Astrocyte (in vitro differentiated cells and primary cell): ENCODE data around the gene OTUB2. TPM values are rescaled to one million over a fixed set of nuclear protein-coding genes. Genes with fewer than 3 reads are reported as not detected.
A peak's percentile ranks its signal among the peaks of the same experiment; 100 is the strongest.

Experiments used
- DNase-seq: peaks from one replicate; pipeline ENCODE4 v3.0.0-alpha.2; 2010; ENCODE audit warnings: low read depth
- FAIRE-seq: peaks from 2 replicates; lab custom pipeline; 2011; peaks lifted over from hg19 to GRCh38; lab: Jason Lieb, UNC
- H2AFZ ChIP-seq: 2 replicates; pipeline ENCODE4 v1.6.0; 2012; ENCODE audit warnings: low read depth, low read length, inconsistent platforms
- H3K27ac ChIP-seq: 2 replicates; pipeline ENCODE4 v1.5.1; 2011; ENCODE audit warnings: low read depth, low read length, inconsistent platforms
- H3K27me3 ChIP-seq: 2 replicates; pipeline ENCODE4 v1.6.0; 2011; ENCODE audit warnings: low read length, inconsistent platforms; ENCODE audit not compliant: insufficient read depth
- H3K36me3 ChIP-seq: 2 replicates; pipeline ENCODE4 v1.5.1; 2011; ENCODE audit warnings: low read length, inconsistent platforms; ENCODE audit not compliant: insufficient read depth
- H3K4me1 ChIP-seq: 2 replicates; pipeline ENCODE4 v1.5.1; 2011; ENCODE audit warnings: low read length, inconsistent platforms; ENCODE audit not compliant: insufficient read depth
- H3K4me2 ChIP-seq: 2 replicates; pipeline ENCODE4 v1.6.0; 2012; ENCODE audit warnings: low read length, inconsistent platforms
- H3K4me3 ChIP-seq: 2 replicates; pipeline ENCODE4 v1.5.1; 2011; ENCODE audit warnings: low read depth, mild to moderate bottlenecking, low read length, inconsistent platforms; ENCODE audit not compliant: insufficient read depth
- H3K79me2 ChIP-seq: 2 replicates; pipeline ENCODE4 v1.6.0; 2012; ENCODE audit warnings: mild to moderate bottlenecking, low read length, inconsistent platforms; ENCODE audit not compliant: insufficient read depth
- H3K9ac ChIP-seq: 2 replicates; pipeline ENCODE4 v1.6.0; 2012; ENCODE audit warnings: mild to moderate bottlenecking, low read length, inconsistent platforms
- H3K9me3 ChIP-seq: 2 replicates; pipeline ENCODE4 v1.5.1; 2012; ENCODE audit warnings: low read depth, mild to moderate bottlenecking, low read length, inconsistent platforms; ENCODE audit not compliant: insufficient read depth
- H4K20me1 ChIP-seq: 2 replicates; pipeline ENCODE4 v1.6.0; 2012; ENCODE audit warnings: low read length, inconsistent platforms; ENCODE audit not compliant: insufficient read depth
- H3K27ac Mint-ChIP-seq: one replicate; pipeline ENCODE4 v1.8.0; 2021; ENCODE audit warnings: mild to moderate bottlenecking, mixed read lengths; ENCODE audit not compliant: unreplicated experiment
- H3K27me3 Mint-ChIP-seq: one replicate; pipeline ENCODE4 v1.8.0; 2021; ENCODE audit warnings: low read depth, mixed read lengths; ENCODE audit not compliant: unreplicated experiment
- H3K36me3 Mint-ChIP-seq: one replicate; pipeline ENCODE4 v1.8.0; 2021; ENCODE audit warnings: low read depth, mixed read lengths; ENCODE audit not compliant: unreplicated experiment
- H3K4me1 Mint-ChIP-seq: one replicate; pipeline ENCODE4 v1.8.0; 2021; ENCODE audit warnings: low read depth, mixed read lengths; ENCODE audit not compliant: unreplicated experiment
- H3K4me3 Mint-ChIP-seq: one replicate; pipeline ENCODE4 v1.8.0; 2021; ENCODE audit warnings: mild to moderate bottlenecking, moderate library complexity, mixed read lengths; ENCODE audit not compliant: unreplicated experiment
- H3K9me3 Mint-ChIP-seq: one replicate; pipeline ENCODE4 v1.8.0; 2021; ENCODE audit warnings: mild to moderate bottlenecking, mixed read lengths; ENCODE audit not compliant: unreplicated experiment
- CTCF ChIP-seq: IDR thresholded peaks from 2 replicates; pipeline ENCODE4 v1.5.1; 2011; ENCODE audit warnings: low read depth, mild to moderate bottlenecking, inconsistent platforms, low read length, moderate library complexity; ENCODE audit not compliant: insufficient read depth
- EZH2 ChIP-seq: IDR thresholded peaks from 2 replicates; pipeline ENCODE4 v1.6.1; 2012; ENCODE audit warnings: mild to moderate bottlenecking, low read length, inconsistent platforms; ENCODE audit not compliant: insufficient read depth
- total RNA-seq: library from RNA; stranded (reverse); gene quantifications from 2 replicates; pipeline ENCODE4 v1.2.1, GENCODE V29; 2021

Gene OTUB2
- total RNA-seq, 1 donor from 2014 or later = 3.3 TPM

DNA sequence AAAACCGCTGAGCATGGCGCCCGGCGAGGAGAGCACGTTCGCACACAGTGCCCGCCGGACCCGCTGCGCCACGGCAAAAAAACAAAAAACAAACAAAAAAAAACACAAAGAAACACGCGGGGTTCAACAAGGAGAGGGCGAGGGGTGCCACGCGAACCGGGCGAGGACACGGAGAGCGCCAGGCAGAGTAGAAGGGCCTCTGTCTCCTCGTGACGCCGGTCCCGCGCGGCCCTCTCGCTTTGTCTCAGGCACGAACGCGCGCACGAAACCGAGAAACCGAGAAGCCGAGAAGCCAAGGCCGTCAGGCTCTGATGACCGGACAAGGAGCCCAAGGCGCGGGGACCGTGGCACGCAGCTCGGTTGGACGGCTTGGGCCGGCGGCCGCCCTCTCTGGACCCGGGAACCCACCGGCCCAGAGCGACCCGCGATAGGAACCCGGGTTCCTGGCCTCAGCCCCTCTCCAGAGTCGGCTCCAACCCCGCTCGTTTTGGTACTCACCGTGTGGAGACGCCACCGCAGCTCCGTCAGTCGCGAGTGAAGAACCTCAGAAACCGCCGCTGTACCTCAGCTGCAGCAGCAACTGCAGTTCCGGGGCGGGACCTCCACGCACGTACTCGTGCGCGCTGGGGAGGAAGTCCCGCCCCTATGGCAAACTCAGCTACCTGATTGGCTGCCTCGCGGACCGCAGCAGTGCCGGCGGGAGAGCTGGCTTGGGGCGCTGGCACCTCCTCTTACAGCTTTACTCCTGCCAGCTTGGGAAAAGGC is 54.7 kb downstream of the OTUB2 start, which contains the start of the genes DDX24 and IFI27L1:
DDX24 (minus strand) TSS at position 582 of the 765 bp plus-strand sequence. CDS start 1,460 bp downstream, outside the sequence.
IFI27L1 (plus strand) TSS at position 690 of the 765 bp plus-strand sequence. CDS start 15,628 bp downstream, outside the sequence.
- FAIRE-seq = no peak

GRCh38 chr14:94081386-94081820 is 55.3 kb downstream of the OTUB2 start:
- Mint-ChIP-seq H3K36me3 (peaks cover 17% of the 10 kb centered on the region), H3K4me3 (peak overlapping the region; percentile 99)
- H3K79me2 ChIP-seq = peaks cover 65% of the 10 kb centered on the region

More for the DNA sequence above, 54.7 kb downstream of the OTUB2 start, which contains the start of the genes DDX24 and IFI27L1:
- no peaks in the 10 kb centered on the region for H3K9me3 ChIP-seq
- peaks cover 71% of the 10 kb centered on the region for H3K79me2 ChIP-seq
- H3K36me3 Mint-ChIP-seq = peaks cover 19% of the 10 kb centered on the region
- peak within 1 kb of the TSS; percentile 94 for H2AFZ ChIP-seq
- peak within 1 kb of the TSS; percentile 98 for H3K27ac Mint-ChIP-seq
- H3K27me3 ChIP-seq = no peaks in the 10 kb centered on the region
- H3K36me3 ChIP-seq = peaks cover 11% of the 10 kb centered on the region
- no peaks in the 10 kb centered on the region for H3K9me3 Mint-ChIP-seq
- peaks cover 14% of the 10 kb centered on the region for H3K4me1 ChIP-seq
- H3K9ac ChIP-seq = peak within 1 kb of the TSS; percentile 94
- peak within 1 kb of the TSS; percentile 97 for H3K4me2 ChIP-seq
- peak; percentile 85 for DNase-seq
- H3K4me3 Mint-ChIP-seq = peak within 1 kb of the TSS; percentile 99
- H3K4me1 Mint-ChIP-seq = peaks cover 19% of the 10 kb centered on the region
- H3K27ac ChIP-seq = peak within 1 kb of the TSS; percentile 89
- peaks cover 31% of the 10 kb centered on the region for H4K20me1 ChIP-seq
- no peaks in the 10 kb centered on the region for H3K27me3 Mint-ChIP-seq
- peak within 1 kb of the TSS; percentile 92 for H3K4me3 ChIP-seq
- no peak for TF ChIP-seq CTCF
- no peak for TF ChIP-seq EZH2

More at GRCh38 chr14:94081386-94081820, 55.3 kb downstream of the OTUB2 start:
- Histone ChIP-seq H3K4me3 (peak overlapping the region; percentile 92), H3K27me3 (no peaks in the 10 kb centered on the region), H2AFZ (peak overlapping the region; percentile 94), H3K4me1 (peaks cover 14% of the 10 kb centered on the region), H3K9me3 (no peaks in the 10 kb centered on the region), H4K20me1 (peaks cover 31% of the 10 kb centered on the region), H3K36me3 (peaks cover 11% of the 10 kb centered on the region), H3K4me2 (peak overlapping the region; percentile 97), H3K9ac (peak overlapping the region; percentile 94), H3K27ac (peak overlapping the region; percentile 89)
- Mint-ChIP-seq H3K4me1 (peaks cover 19% of the 10 kb centered on the region), H3K27me3 (no peaks in the 10 kb centered on the region), H3K27ac (peak overlapping the region; percentile 55), H3K9me3 (no peaks in the 10 kb centered on the region)
- DNase-seq = no peak
- TF ChIP-seq CTCF (no peak), EZH2 (no peak)
- no peak for FAIRE-seq
